Stimulated activated CD4-positive, alpha-beta T cell treated with anti-CD3 and anti-CD28 coated beads, Interleukin-1b, Interleukin-23, amount 100 ng/mL, for 4 hours (primary cell): Measurements from ENCODE around the gene LHFPL3.
"Not testable (repeated sequence)": the region's sequence is repeated elsewhere in the genome, so short reads cannot be mapped to it uniquely, and the experiment has no call there.

Experiments
- DNase-seq, 2 donors: peaks; one replicate each; pipeline ENCODE4 v3.0.0-alpha.2; 2020; ENCODE audit warnings: low read depth in 2 of 2

The LHFPL3 gene

DNA sequence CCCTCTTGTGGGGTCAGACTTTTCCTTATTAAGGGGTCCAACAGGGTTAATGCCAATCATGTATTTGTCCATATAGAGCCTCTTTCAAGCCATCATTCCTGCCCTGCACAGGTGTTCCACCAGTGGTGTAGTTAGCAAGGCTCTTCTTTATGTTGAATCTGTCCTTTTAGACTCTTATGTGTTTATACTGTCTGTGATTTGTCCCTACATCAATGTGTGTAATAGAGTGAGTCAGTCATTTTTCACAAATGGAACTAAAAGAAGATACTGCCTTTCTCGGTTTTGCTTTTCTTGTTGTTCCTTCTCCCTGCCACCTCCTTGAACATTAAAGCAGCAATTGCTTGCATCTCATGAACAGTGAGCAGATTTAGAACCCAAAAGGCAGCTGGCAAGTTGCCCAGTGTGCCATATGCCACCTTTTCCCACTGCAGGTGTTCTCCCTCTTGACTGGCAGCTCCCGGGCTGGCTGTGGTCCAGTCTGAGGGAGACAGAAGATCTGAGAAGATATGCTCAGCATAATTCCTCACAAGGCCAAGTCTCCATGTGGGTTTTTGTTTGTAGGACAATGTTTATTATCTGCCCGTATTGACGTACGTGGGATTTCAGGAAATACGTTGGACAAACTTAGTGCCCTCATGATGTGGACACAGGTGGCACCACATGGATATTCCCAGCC is 154.1 kb downstream of the LHFPL3 start:
- no peak for DNase-seq

DNA sequence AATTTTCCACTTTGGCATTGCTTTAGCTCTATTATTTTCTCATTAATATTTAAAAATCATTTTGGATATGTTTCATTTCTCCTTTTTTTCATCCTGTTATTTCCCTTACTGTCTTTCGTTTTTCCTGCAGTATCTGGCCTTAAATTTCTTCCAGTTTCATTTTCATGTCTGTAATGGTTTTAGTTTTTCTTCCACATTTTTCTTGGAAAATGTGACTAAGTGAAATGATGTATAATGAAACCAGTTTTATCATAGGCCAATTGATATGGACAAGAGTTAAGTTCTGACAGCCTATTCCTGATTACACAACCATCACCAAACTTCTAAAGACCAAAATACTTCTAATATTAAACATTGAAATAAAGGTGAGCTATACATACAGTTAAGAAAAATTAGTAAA is 158.5 kb downstream of the LHFPL3 start:
- no peak for DNase-seq

DNA sequence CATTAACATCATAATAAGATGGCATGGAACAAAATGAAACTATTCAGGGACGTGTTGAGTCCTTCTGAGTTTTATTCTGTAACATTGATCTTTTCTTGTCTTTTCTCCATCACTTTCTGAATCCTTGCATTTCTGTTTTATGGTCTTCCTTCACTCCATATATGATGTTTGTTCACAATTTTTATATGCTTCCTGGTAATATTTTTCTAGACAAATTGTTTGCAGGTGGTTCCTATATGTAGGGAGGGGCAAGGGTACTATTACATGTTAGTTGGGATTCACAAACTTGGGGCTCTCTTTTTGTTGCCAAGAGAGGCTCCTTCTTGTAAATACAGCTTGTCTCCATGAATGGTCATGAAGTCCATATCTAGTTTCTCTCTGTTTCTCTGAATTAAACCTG is 159.2 kb downstream of the LHFPL3 start:
- no peak for DNase-seq

DNA sequence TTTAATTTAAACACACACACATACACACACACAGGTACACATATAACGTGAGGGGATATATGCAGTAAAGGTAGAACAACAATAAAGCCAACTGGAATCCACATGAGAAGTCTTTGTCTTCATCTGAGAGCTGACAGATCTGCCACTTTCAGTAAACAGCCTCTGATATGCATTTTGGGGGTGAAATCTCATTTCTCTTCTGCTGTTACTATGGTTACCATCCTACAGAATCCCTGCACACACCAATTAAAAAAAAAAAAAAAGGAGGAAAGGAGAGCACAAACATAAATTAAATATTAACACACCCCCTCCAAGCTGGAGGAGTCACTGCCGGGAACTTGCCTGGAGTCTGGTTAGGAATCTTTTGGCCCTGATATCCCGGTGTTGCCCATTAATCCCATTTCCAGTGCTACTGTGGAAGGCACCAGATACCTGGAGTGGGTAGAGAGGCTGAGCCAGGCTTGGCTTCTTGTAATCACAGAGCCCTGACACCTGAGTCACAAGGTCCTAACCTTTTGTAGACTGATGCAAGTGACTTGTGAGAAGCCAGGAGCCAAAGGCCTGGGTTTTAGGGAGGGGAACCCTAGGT is 169.1 kb downstream of the LHFPL3 start:
- DNase-seq, result no peak

DNA sequence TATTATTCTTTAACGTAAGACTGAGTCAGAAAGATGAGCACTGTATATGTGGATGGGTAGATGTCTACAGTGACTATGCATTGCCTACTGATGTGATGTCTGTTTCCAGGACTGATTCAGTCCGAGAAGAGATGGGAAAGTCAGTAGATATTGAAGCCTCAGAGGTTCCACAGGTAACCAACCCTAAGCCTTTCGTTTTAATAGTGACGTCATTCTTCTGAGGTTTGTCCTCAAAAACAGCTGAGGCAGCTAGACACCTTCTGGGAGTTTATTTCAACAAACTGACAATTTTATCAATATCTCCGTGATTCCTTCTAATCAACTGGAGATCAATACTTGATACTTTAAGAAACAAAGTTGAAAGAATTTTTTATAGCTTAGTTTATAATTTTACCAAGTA is 171.6 kb downstream of the LHFPL3 start:
- no peak for DNase-seq

DNA sequence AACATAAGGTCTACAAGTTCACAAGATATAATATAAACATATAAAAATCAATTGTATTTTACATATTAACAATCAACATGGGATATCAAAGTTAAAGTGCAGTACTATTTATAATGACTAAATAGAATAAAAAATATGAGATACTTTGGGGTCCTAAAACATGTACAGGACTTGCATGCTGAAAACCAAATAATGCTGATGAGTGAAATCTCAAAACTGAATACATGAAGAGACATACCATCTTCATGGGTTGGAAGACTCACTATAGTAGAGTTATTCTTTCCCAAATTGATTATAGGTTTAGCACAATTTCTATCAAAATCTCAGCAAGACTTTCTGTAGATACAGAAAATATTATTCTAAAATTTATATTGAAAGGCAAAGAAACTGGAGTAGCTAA is 181.5 kb downstream of the LHFPL3 start:
- no peak for DNase-seq

DNA sequence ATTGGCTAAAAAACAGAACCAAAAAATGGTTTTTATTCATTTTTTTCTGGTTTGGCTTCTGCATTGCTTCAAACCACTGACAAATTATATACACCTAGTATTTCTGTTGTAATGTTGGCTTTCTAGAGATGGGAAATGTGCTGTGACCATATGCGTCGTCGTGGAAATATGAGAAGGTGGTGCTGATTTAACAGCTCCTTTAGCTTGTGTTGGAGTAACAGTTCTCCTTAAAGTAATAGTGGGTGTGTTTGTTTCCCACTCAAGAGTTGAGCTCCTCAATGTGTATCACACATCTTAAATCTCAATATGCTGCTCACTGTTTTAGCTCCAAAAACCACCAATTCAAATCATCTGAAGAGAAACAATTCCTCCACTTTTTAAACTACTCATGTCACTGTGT is 196.4 kb downstream of the LHFPL3 start:
- no peak for DNase-seq

DNA sequence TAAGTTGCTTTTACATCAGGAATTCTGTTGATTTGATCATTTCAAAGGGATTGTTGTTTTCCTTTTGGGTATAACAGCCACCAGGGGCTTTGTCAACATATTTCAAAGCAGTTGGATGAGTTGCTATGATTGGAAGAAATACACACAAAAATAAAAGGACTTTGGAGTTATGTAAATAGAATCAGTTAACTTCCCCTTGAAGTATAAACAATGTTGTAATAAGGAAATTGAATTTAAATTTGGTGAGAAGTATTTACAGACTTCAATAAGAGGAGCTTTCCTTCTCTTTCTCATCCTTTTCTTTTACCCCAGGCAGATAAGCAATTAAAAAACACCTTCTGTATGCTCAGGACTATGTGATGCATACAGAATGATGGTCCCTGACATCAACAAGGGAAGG is 199.7 kb downstream of the LHFPL3 start:
- DNase-seq, result no peak

DNA sequence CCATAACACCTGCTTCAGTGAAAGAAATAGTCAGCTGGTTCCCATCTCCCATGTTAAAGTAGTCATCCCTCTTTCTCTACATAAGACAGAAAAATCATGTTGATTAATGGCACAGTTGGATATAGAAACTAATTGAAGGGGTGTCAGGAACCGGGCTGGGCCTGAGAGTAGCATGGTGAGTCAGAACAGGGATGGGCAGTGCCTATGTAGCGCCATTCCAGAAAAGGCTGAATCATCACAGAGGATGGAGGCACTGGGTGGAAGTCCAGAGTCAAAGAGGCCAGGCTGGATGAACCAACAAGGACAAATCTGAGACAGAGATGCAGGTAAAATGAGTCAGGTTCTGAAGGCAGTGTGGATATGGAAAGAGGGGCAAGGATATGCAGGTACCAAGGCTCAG is 201.2 kb downstream of the LHFPL3 start:
- no peak for DNase-seq

DNA sequence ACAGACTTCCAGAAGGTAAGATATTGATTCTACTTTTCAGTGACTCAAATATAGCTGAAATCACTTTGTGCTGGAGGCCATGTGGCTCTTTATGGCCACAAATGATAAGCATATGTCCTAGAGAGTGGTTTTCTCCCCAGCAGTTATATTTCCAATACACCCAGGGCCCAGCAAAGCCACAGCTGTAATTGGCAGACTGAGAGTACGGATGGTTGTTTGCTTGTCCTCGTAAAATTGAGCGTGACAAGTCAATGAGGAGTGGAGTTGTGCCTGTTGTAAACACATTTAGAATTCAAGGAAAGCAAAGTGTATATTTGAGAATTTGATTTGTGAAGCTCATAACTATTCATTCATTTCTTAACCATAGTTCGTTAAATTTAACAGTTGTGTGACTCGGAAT is 201.8 kb downstream of the LHFPL3 start:
- no peak for DNase-seq

DNA sequence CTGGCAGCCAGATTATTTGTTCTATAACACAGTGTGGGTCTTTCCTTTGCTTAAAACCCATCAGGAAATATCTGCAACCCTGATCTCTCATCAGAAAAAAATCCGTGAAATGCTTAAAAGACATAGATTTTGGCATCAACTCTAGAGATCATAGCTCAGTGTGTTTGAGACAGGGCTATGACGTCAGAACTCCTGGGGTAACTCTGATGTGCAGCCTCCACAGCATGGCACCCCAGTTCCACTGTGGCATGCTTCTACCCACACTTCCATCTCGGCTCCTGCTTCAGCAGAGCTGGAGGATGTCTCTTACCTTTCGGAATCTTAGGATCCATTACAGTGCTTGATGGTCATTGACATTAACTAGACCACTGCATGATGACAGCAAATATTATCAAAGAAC is 205.7 kb downstream of the LHFPL3 start:
- no peak for DNase-seq

DNA sequence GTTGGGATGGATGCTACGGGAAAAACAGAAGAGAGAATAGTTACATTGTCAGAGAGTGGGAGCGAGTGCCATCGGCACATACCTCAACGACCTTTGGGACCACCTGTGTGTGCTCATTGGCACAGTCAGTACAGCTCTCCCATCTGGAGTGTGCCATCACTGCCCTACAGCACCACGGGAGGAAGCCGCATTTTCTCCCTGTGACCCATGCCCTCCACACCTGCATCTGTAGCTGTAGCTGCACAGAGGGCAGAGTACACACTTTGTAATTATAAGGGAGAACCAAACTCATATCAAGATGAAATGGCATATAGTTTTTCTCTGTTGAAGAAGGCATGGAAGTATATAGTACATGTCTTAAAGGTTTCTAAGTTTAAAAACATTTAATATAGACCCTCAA is 207.4 kb downstream of the LHFPL3 start:
- no peak for DNase-seq

DNA sequence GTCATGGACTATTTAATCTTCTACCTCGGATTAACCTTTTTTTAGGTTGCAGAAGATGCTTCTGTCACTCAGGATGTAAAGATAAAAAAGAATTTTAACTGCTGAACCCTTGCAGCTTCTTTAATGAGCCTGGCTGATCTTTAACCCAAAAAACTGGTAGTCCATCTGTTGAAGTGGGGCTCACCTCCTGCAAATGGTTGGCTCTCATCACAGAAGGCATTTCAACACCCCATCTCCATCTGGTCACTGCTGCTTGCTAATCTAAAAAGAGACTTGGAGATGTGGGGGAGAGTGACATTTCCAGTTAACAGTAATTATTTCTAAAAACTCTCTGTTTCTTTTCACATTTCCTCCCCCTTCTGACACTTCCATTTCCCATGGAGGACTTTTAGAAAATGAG is 208.6 kb downstream of the LHFPL3 start:
- no peak for DNase-seq

DNA sequence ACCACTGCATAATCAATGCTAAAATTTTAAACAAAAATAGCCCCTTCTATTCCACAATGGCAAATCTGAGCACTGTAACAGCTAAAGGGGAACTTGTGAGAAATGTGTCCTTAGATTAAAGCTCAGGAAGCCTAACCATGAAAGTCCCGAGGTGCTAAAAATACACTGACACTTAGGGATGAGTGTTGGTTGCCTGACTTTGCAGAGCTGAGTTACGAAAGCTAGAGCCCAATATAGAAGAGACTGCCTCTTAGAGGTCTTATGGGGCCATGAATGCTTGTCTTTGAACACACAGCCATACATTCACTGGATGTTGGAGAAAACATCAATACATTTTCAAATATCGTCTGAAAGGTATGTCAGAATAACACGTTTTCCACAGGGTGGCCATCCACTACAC is 209.7 kb downstream of the LHFPL3 start:
- no peak for DNase-seq

DNA sequence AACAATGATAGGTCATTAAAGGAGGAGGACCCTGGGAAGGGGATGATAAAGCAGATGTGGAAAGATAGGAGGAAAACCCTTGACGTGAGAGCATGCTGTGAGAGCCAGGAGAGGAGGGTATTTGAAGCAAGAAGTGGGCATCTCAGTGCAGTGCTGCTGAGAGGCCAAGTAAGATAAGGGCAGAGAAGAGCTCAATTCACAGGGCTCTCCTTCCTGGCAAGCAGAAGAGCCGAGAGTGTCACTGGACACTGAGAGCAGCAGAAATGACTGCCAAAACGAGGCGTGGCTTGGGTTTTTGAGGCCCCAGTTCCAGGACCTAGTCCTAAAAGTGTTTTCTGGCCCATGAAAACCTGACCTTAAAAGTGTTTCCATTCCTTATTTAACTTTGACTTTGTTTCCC is 213.5 kb downstream of the LHFPL3 start:
- no peak for DNase-seq

DNA sequence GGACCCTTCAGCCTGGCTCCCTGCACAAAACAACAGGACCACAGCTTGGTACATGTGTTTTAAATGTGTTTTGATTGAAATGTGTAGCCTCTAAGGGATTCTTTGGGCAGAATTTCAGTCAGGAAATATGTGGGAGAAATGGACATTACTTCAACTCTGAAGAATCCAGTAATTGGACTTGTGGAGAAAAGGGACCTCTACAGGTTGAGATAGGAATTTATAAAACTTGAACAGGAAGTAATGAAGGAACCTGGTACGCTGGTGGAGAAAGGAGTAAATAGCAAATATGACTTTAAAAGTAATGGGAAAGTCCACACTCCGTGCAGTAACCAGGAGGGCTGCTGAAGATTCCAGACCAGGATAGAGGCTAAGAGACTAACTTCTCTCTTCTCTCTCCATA is 220.5 kb downstream of the LHFPL3 start:
- DNase-seq, result no peak

DNA sequence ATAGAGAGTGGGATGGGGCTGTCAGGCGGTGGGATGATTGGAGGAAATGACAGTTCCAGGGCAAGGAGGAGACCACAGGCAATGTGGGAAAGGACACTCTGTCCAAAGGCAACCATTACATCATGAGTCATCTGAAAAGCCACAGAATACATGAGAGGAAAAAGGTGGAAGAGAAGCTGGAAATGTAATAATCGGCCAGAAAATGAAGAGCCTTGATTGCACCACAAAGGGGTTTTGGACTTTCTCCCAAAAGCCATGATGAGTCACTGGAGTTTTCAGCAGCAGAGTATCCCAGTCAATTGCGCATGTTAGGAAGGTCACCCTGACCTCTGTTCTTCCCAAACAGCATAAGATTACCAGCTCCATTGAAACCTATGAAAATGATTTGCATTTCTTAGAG is 222.0 kb downstream of the LHFPL3 start:
- no peak for DNase-seq

DNA sequence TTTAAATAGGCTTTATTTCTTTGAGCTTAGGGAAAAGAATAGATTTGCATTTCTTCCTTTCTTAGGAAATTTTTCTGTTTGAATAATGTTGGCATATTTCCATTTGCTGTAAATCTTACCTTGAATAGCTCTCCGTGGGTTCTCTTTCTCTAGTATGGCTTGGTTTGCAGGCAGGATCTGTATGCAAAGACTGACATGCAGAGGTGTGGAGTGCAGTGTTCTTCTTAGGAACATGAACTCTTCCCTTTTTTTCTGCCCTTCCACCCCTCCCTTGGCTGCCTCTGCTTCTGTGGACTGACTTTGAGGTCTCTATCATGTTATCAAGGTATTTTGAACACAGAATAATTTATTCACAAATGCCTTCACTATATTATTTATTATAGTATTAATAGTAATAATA is 222.8 kb downstream of the LHFPL3 start:
- no peak for DNase-seq

DNA sequence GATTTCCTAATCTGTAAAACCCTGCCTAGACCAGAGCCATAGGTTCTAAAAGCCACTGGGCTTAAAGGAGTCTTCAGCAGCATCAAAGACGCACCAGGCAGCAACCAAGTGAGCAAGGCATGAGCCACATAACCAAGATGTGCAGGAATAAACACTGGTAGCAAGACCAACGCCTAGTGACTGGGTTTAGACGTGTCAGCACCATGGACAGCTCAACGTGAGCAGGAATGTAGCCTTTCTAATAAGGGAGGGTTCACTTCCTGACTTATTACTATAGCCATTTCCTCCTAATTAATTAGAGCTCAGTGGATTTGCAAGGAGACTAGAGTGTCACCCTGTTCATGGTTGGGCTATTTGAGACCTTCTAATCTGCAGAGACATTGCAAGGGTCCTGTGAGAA is 223.7 kb downstream of the LHFPL3 start:
- no peak for DNase-seq

DNA sequence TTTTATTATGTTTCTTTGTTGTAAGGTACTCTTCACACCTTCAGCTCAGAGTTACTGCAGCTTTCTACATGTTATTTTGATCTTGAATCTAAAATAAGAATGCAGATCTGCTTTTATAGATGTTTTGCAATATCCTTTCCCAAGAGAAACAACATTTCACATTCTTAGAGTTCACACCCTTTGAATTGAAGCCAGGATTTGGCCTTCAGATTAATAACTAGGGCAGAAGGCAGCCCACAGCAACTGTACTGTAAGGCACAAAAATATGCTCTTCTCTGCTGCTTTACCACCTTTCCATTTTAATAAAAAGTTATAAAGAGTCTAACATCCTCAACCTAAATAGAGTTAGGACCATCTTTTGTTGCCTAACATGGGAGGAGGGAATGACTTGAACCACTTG is 224.7 kb downstream of the LHFPL3 start:
- no peak for DNase-seq

DNA sequence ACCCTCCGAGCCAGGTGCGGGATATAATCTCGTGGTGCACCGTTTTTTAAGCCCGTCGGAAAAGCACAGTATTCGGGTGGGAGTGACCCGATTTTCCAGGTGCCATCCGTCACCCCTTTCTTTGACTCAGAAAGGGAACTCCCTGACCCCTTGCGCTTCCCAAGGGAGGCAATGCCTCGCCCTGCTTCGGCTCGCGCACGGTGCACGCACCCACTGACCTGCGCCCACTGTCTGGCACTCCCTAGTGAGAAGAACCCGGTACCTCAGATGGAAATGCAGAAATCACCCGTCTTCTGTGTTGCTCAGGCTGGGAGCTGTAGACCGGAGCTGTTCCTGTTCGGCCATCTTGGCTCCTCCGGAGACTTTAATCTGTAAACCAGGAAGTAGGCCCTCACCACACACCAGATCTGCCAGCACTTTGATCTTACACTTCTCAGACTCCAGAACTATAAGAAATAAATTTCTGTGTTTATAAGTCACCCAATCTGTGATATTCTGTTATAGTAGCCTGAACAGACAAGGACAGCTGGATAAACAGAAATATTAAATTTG is 235.0 kb downstream of the LHFPL3 start:
- DNase-seq, result not testable (repeated sequence)

DNA sequence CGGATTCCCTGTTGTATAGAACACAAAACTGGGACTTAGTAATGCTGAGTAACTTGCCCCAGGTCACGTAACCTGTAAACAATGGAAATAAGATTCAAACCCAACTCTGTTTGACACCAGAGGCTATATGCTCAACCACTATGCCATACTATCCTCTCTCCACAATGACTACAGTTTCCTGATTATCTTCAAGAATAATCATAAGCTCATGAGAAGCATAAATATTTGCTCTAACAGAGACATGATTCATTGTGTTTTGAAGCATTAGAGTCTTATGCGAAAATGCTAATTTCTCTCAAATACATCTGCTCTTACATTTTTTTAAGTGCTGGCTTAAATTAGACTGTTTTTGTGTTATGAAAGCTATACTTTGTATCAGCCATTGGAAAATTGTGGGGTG is 241.3 kb downstream of the LHFPL3 start:
- DNase-seq, result no peak

DNA sequence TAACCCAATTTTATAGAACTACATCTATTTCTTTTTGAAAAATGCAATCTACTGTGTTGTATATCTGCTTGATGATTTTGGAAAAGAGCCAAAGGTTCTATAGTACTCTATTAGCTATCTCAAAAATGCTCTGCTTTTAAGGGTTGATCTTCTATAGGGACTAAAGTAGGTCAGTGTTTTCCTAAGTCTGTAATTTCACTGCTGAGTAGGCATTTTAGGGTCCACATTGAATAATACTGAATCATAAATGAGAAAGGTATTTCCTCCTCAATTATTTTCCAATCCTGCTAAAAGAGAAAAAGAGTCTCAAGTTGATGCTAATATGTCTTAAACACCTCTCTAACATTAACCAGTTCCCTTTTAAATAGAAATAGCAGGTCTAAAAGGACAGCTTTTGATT is 244.2 kb downstream of the LHFPL3 start:
- no peak for DNase-seq

DNA sequence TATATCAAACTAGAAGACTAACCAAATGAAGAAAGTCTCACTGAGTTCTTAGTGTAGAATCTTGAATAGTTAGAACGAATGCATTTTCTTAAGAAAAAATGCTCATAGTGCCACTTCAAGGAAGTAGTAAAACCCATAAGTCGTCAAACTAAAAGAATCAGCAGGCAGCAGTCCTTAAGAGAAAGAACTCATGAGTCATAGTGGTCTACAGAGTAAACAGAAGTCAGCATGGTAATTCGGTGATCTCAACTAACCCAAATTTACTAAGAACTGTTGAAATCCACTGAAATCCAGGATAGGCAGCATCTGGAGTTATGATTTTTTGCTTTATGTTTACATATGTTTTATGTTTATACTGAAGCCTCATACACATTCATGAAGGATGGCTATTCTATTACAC is 256.2 kb downstream of the LHFPL3 start:
- DNase-seq, result no peak
